ENCODE data around the gene PIK3CG. TPM values are rescaled to one million over a fixed set of nuclear protein-coding genes. Genes with fewer than 3 reads are reported as not detected.

PIK3CG gene
- polyA plus RNA-seq, 1 experiment = not detected

- no peak for TF ChIP-seq CTCF (IDR thresholded peaks at IDR 0.05; ENCODE audit: insufficient read depth, low read depth, low read length)
- Histone ChIP-seq H3K27me3 (ENCODE audit: control insufficient read depth, insufficient read depth, low read length) (no peaks in the 10 kb centered on the region), H3K36me3 (ENCODE audit: control insufficient read depth, insufficient read depth, low read length) (no peaks in the 10 kb centered on the region), H3K4me3 (ENCODE audit: low read depth, low read length) (no peak overlapping the region)
- DNase-seq (ENCODE audit: low read depth) = no peak
- POLR2A ChIA-PET = no interaction called here
- CTCF ChIA-PET = interaction anchor here (1.9 kb wide), 1 partner anchor 8 kb away, joined by 6 read pairs; no protein-coding TSS in a partner anchor
Measured at GRCh38 chr7:106858618-106859532, 6.2 kb upstream of the PIK3CG start.

- no peak for TF ChIP-seq CTCF (IDR thresholded peaks at IDR 0.05; ENCODE audit: insufficient read depth, low read depth, low read length)
- POLR2A ChIA-PET = no interaction called here
- H3K36me3 ChIP-seq (ENCODE audit: control insufficient read depth, insufficient read depth, low read length) = no peaks in the 10 kb centered on the region
- CTCF ChIA-PET = interaction anchor here (1.3 kb wide), 1 partner anchor 8 kb away, joined by 3 read pairs; no protein-coding TSS in a partner anchor
- no peak overlapping the region for H3K4me3 ChIP-seq (ENCODE audit: low read depth, low read length)
- H3K27me3 ChIP-seq (ENCODE audit: control insufficient read depth, insufficient read depth, low read length) = no peaks in the 10 kb centered on the region
- DNase-seq (ENCODE audit: low read depth) = peak; percentile 31
Measured at GRCh38 chr7:106862317-106863089, 2.6 kb upstream of the PIK3CG start.

GRCh38 chr7:106863274-106863997 lies 1.6 kb upstream of the PIK3CG start:
- ChIA-PET CTCF (interaction anchor here (1.2 to 1.6 kb wide), 3 partner anchors 9 to 687 kb away, joined by 3 read pairs; no protein-coding TSS in a partner anchor), POLR2A (no interaction called here)
- H3K36me3 ChIP-seq (ENCODE audit: control insufficient read depth, insufficient read depth, low read length) = no peaks in the 10 kb centered on the region
- no peaks in the 10 kb centered on the region for H3K27me3 ChIP-seq (ENCODE audit: control insufficient read depth, insufficient read depth, low read length)
- H3K4me3 ChIP-seq (ENCODE audit: low read depth, low read length) = no peak overlapping the region
- no peak for TF ChIP-seq CTCF (IDR thresholded peaks at IDR 0.05; ENCODE audit: insufficient read depth, low read depth, low read length)
- DNase-seq (ENCODE audit: low read depth) = no peak

GRCh38 chr7:106864298-106865081 lies 592 bp upstream of the PIK3CG start:
- POLR2A ChIA-PET = no interaction called here
- no peak overlapping the region for H3K4me3 ChIP-seq (ENCODE audit: low read depth, low read length)
- H3K36me3 ChIP-seq (ENCODE audit: control insufficient read depth, insufficient read depth, low read length) = no peaks in the 10 kb centered on the region
- TF ChIP-seq CTCF (IDR thresholded peaks at IDR 0.05; ENCODE audit: insufficient read depth, low read depth, low read length) = no peak
- CTCF ChIA-PET = interaction anchor here (1.2 to 1.6 kb wide), 3 partner anchors 10 to 688 kb away, joined by 3 read pairs; no protein-coding TSS in a partner anchor
- no peak for DNase-seq (ENCODE audit: low read depth)
- H3K27me3 ChIP-seq (ENCODE audit: control insufficient read depth, insufficient read depth, low read length) = no peaks in the 10 kb centered on the region

Measured in BJ (cell line).